Non-pigmented ciliary epithelial cell (primary cell): Measurements from ENCODE around the gene RGS10.
"Not testable (repeated sequence)": the region's sequence is repeated elsewhere in the genome, so short reads cannot be mapped to it uniquely, and the experiment has no call there.

Experiments
- DNase-seq: peaks from one replicate; pipeline ENCODE4 v3.0.0-alpha.2; 2010; ENCODE audit warnings: low read depth

Gene RGS10

GRCh38 chr10:119468542-119469324, 73.8 kb downstream of the RGS10 start:
- DNase-seq, result no peak

- no peak for DNase-seq
Observed at GRCh38 chr10:119466655-119467054, 75.9 kb downstream of the RGS10 start.

DNA sequence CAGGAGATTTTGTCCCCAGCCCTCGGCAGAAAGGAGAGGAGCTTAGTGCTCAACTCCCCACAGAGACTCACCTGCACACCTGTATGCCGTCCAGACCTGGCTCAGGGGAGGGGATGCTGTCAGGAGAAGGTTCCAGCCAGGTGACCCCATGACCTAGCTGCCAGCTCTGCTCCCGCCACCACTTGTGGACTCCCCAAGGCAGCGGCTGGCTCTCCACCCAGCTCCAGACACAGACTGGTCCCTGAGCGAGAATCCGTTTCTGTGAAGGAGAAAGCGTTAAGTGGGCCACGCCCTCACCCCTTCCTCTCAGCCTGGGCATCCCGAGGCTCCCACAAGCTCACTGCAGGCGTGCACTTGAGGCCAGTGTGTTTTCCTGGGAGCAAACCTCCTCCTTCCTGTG, 76.4 kb downstream of the RGS10 start:
- no peak for DNase-seq

GRCh38 chr10:119465085-119465484, 77.4 kb downstream of the RGS10 start:
- no peak for DNase-seq

GRCh38 chr10:119463195-119463594, 79.3 kb downstream of the RGS10 start:
- not testable (repeated sequence) for DNase-seq

DNA sequence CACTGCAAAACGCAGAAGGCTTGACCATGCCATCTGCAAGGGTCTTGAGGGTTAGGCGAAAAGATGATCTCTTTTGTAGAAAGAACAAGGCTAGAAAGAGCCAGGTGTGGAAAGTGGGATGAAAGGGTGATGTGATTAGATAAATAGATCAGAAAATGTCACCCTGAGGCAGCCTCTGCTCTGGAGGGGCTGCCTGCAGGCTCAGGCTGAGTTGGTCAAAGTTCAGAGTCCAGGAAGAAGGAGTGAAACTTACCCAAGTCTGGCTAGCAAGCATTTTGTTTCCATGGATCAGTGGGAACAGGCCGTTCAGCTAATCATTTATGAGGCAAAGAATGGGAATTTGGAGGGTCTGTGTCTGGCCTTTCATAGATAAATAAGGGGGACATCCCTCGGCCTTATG, 79.7 kb downstream of the RGS10 start:
- no peak for DNase-seq

GRCh38 chr10:119461923-119462322, 80.6 kb downstream of the RGS10 start:
- DNase-seq, result no peak

GRCh38 chr10:119461380-119461779, 81.1 kb downstream of the RGS10 start:
- no peak for DNase-seq

DNA sequence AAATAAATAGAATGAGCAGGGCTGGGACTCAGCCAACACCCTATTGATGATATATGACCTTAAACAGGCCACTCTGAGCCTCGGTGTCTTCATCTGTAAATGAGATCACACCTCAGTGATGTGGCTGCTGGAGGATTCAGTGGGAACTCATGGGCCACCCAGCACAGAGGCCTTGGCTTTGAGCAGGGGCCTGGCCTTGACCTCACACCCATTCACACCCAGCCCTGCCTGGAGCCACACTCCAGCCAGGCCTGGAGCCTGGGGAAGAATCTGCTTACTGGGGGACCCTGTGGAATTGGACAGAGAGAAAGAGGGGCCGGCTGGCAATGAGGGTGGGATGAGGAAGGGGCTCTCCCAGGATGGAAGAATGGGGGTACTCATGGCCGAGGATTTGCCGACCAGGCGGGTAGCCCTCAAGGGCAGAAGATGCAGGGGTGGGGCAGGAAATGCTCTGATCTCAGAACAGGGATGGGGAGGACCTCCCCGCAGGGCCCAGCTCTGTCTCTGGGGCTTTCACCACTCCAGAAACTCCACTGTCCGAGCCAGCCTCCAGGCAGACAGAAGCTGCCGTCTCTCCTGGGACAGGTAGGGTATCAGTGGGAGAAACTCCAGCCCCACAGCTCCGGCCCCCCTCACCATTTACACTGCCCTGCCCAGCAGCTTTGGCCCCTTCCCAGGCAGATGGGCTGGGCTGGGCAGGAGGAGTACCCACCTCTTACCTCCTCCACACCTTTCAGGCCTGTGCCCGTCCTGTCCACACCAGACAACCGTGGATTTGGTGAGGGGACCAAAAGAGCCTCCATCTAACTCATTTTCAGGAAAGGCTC, 81.9 kb downstream of the RGS10 start:
- DNase-seq, result no peak

DNA sequence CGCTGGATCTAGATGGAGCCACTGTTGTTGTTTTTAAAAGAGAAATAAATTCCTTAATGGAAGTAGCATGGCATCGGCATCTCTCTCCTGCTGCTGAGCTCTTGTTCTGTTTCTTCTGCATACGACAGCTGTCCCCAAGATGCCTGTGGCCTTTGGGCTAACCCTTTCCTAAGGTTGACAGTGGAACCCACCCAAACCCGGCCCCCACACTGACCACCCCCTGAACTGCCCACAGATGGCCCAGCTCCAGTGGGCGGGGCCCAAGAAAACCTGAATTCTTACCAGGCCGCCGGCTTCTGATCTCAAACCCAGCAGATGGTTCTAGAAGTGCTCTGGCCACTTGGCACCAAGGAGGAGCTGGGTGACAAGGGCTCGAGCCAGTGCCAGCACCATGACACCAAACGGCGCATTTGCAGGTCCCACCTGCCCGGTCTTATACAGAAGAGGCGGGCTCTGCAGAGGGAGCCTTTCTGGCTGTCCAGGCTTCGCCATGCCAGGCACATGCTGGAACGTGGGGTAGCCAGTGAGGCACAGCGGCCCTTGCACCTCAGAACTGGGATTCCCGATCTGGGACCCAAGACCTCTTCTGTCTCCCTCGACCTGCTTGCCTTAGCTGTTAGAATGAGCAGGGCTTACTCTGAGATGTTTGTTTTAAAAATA, 82.7 kb downstream of the RGS10 start:
- no peak for DNase-seq

GRCh38 chr10:119457966-119458766, 84.4 kb downstream of the RGS10 start:
- DNase-seq, result no peak

- DNase-seq, result no peak
Observed at GRCh38 chr10:119456435-119456810, 86.1 kb downstream of the RGS10 start.

- DNase-seq, result no peak
Observed at GRCh38 chr10:119455609-119456434, 86.7 kb downstream of the RGS10 start.

DNA sequence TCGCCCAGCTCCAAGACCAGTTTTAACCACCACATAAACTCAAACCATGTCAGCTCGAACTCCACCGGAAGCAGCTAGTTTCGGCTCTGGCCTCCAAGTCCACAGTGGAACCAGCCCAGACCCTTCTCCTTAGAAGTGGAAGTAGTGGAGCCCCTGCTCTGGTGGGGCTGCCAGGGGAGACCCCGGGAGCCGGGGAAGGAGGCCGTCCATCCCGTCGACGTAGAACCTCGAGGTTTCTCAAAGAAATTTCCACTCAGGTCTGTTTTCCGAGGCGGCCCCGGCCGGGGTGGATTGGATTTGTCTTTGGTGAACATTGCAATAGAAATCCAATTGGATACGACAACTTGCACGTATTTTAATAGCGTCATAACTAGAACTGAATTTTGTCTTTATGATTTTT, 87.5 kb downstream of the RGS10 start:
- DNase-seq, result no peak

DNA sequence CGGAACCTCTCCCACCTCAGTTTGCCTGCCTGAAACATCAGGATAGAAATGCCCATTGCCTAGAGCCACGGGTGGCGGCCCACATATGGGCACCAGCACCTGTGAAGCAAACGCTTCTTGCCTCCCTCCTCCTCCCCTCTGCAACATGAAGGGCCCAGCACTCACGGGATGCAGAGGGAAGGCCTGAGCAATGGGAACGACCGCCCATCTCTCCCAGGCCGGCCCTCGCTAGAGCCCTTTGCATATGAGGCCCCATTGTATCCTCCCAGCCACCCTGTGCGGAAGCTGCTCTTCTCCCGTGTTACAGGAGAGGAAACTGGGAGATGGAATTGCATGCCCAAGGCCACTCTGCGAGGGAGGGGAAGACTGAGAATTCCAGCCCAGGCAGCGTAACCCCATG, 88.2 kb downstream of the RGS10 start:
- no peak for DNase-seq

DNA sequence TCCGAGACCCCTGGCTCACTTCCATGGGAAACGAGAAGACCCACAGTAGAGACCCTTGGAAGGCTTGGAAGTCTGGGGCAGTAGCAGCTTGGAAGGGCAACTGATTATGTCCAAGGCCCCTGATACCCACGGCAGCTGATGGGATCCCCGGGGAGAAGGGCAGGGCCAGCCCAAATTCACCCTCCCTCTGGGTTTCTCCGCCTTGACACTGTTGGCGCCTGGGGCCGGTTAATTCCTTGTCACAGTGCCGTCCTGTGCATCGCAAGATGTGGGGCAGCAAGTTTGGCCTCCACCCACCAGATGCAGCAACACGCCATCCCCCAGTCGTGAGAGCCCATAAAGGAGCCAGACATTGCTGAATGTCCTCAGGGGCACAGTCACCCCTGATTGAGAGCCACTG, 89.2 kb downstream of the RGS10 start:
- no peak for DNase-seq

DNA sequence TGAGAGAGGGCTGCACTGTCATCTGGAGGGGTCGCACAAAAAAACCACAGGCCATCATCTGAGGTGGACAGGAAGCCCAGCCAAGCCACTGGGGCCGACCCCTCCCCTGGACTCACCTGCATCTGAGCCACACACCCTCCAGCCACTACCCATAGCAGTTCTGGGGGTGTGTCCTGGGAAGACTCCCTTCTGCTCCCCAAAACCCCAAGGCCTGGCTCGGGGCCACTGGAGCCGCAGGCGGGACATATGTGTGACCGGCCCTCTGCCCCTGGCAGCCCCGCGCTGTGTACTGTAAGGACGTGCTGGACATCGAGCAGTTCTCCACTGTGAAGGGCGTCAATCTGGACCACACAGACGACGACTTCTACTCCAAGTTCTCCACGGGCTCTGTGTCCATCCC, 90.1 kb downstream of the RGS10 start:
- DNase-seq, result no peak

- DNase-seq, result no peak
Observed at GRCh38 chr10:119451300-119451896, 91.1 kb downstream of the RGS10 start.

DNA sequence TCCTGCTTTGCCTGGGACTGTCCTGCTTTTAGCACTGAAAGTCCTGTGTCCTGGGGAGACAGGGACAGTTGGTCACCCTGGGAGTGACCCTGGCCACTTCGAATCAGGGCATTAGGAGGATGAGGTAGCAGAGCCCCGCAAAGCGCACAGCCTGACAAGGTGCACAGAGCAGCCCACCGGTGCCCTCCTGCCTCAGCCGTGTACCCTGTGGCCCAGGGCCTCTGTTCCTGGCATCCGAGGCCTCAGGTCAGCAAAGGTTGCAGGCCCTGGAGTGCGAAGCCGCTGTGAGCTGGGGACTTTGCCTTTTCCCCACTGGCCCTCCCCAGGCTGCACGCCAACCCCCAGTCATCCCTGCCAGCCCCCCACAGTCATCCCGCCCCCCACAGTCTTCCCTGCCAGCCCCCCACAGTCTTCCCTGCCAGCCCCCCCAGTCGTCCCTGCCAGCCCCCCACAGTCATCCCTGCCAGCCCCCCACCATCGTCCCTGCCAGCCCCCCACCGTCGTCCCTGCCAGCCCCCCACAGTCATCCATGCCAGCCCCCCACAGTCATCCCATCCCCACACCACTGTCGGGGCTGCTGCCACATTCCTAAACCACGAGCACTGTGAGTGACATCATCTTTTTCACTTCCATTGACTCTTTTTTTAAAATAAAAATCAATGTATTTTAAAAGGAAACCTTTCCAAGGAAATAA, 91.8 kb downstream of the RGS10 start:
- DNase-seq, result no peak
